MM.1S (cell line): ENCODE measurements around the gene AP4S1.

Experiments
- DNase-seq: peaks from one replicate; pipeline ENCODE4 v3.0.0-alpha.2; 2015
- H2AFZ ChIP-seq: fragments of 300-600 bp; sonication (generic); 2 replicates; pipeline ENCODE4 v1.6.0; 2016; ENCODE audit warnings: antibody characterized with exemption, low read length
- H3F3A ChIP-seq: fragments of 300-600 bp; sonication (generic); 2 replicates; pipeline ENCODE4 v1.6.1; 2016; ENCODE audit warnings: mild to moderate bottlenecking, antibody characterized with exemption, low read length, moderate library complexity, mixed read lengths; ENCODE audit not compliant: insufficient read depth
- H3K27ac ChIP-seq: fragments of 300-600 bp; sonication (generic); 2 replicates; pipeline ENCODE4 v1.5.1; 2016; ENCODE audit warnings: mild to moderate bottlenecking, low read length
- H3K27me3 ChIP-seq: fragments of 300-600 bp; sonication (generic); replicated peaks from 2 replicates; pipeline ENCODE4 v1.6.0; 2016; ENCODE audit warnings: low read length; ENCODE audit not compliant: insufficient read depth
- H3K36me3 ChIP-seq: fragments of 300-600 bp; sonication (generic); replicated peaks from 2 replicates; pipeline ENCODE4 v1.6.1; 2016; ENCODE audit warnings: mild to moderate bottlenecking, low read length, mixed read lengths; ENCODE audit not compliant: insufficient read depth
- H3K4me1 ChIP-seq: fragments of 300-600 bp; sonication (generic); 2 replicates; pipeline ENCODE4 v1.6.1; 2016; ENCODE audit warnings: low read length, mixed read lengths
- H3K4me2 ChIP-seq: fragments of 300-600 bp; sonication (generic); 2 replicates; pipeline ENCODE4 v1.6.0; 2016; ENCODE audit warnings: low read depth, low read length
- H3K4me3 ChIP-seq: fragments of 300-600 bp; sonication (generic); 2 replicates; pipeline ENCODE4 v1.5.1; 2016; ENCODE audit warnings: low read length, mixed read lengths
- H3K79me2 ChIP-seq: fragments of 300-600 bp; sonication (generic); 2 replicates; pipeline ENCODE4 v1.6.1; 2016; ENCODE audit warnings: mixed run types, low read length, mixed read lengths
- H3K9ac ChIP-seq: fragments of 300-600 bp; sonication (generic); 2 replicates; pipeline ENCODE4 v1.6.1; 2016; ENCODE audit warnings: low read length, mixed read lengths
- H3K9me2 ChIP-seq: fragments of 300-600 bp; sonication (generic); replicated peaks from 2 replicates; pipeline ENCODE4 v1.6.1; 2016; ENCODE audit warnings: mild to moderate bottlenecking, low read length, mixed read lengths; ENCODE audit not compliant: insufficient read depth
- H3K9me3 ChIP-seq: fragments of 300-600 bp; sonication (generic); replicated peaks from 2 replicates; pipeline ENCODE4 v1.6.1; 2016; ENCODE audit warnings: mild to moderate bottlenecking, low read length, mixed read lengths; ENCODE audit not compliant: insufficient read depth
- H4K20me1 ChIP-seq: fragments of 300-600 bp; sonication (generic); 2 replicates; pipeline ENCODE4 v1.6.1; 2016; ENCODE audit warnings: mild to moderate bottlenecking, low read length, moderate library complexity, mixed read lengths; ENCODE audit not compliant: insufficient read depth
- EZH2 ChIP-seq: fragments of 300-600 bp; sonication (generic); optimal IDR thresholded peaks from 2 replicates; pipeline ENCODE3; 2017; ENCODE audit warnings: low read depth, mild to moderate bottlenecking, antibody characterized with exemption, low read length, mixed read lengths
- EZH2phosphoT487 ChIP-seq: fragments of 300-600 bp; sonication (generic); IDR thresholded peaks from 2 replicates; pipeline ENCODE4 v1.6.1; 2018; ENCODE audit warnings: antibody characterized with exemption, low read length
- TF ChIP-seq, protein P1 (sequence below): fragments of 300-600 bp; sonication (generic); IDR thresholded peaks from 2 replicates; pipeline ENCODE4 v1.5.1; 2016; ENCODE audit warnings: antibody characterized with exemption, low read length, mixed read lengths

The AP4S1 gene

DNA sequence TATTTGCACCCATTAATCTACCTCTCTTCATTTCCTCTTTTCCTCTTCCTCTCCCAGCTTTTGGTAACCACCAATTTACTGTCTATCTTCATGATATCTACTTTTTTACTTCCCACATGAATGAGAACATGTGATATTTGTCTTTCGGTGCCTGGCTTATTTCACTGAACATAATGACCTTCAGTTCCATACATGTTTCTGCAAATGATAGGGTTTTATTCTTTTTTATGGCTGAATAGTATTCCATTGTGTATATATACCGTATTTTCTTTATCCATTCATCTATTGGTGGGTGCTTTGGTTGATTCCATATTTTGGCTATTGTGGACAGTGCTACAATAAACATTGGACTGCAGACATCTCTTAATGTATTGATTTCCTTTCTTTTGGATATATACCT, 49.7 kb downstream of the AP4S1 start:
- H3K4me1 ChIP-seq = no peaks in the 10 kb centered on the region
- H3K79me2 ChIP-seq = no peaks in the 10 kb centered on the region
- no peak overlapping the region for H3K27ac ChIP-seq
- no peaks in the 10 kb centered on the region for H3K27me3 ChIP-seq
- no peak overlapping the region for H3K4me2 ChIP-seq
- no peak for DNase-seq
- H4K20me1 ChIP-seq = no peaks in the 10 kb centered on the region
- no peaks in the 10 kb centered on the region for H3K36me3 ChIP-seq
- no peaks in the 10 kb centered on the region for H3F3A ChIP-seq
- H3K9me3 ChIP-seq = no peaks in the 10 kb centered on the region
- H3K4me3 ChIP-seq = no peak overlapping the region
- no peaks in the 10 kb centered on the region for H3K9me2 ChIP-seq
- no peak overlapping the region for H3K9ac ChIP-seq
- H2AFZ ChIP-seq = no peak overlapping the region
- no peak for TF ChIP-seq EZH2phosphoT487
- TF ChIP-seq, protein P1, sequence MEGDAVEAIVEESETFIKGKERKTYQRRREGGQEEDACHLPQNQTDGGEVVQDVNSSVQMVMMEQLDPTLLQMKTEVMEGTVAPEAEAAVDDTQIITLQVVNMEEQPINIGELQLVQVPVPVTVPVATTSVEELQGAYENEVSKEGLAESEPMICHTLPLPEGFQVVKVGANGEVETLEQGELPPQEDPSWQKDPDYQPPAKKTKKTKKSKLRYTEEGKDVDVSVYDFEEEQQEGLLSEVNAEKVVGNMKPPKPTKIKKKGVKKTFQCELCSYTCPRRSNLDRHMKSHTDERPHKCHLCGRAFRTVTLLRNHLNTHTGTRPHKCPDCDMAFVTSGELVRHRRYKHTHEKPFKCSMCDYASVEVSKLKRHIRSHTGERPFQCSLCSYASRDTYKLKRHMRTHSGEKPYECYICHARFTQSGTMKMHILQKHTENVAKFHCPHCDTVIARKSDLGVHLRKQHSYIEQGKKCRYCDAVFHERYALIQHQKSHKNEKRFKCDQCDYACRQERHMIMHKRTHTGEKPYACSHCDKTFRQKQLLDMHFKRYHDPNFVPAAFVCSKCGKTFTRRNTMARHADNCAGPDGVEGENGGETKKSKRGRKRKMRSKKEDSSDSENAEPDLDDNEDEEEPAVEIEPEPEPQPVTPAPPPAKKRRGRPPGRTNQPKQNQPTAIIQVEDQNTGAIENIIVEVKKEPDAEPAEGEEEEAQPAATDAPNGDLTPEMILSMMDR = no peak
- TF ChIP-seq EZH2 = no peak

DNA sequence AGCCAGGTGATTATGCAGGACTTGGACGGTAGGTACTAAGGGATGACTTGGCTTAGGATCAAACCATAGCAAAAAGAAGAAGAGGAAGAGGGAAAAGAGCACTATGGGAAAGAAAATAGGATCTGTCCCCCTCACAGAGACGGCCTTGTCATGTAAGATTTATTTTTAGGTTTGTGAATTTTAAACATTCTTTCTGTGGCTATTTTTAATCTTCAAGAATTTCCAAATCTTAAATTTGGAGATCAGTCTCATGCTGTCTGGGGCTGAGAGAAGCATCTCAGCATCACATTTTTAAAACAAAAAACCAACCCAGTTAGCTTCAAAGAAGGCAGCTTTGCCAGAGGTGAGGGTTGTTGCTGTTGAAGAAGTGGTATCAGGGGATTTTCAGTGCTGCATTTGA, 53.3 kb downstream of the AP4S1 start:
- Histone ChIP-seq H2AFZ (no peak overlapping the region), H3K36me3 (no peaks in the 10 kb centered on the region), H3K4me1 (no peaks in the 10 kb centered on the region), H3K4me2 (no peak overlapping the region), H3K9me2 (no peaks in the 10 kb centered on the region), H3K9ac (no peak overlapping the region), H3K9me3 (no peaks in the 10 kb centered on the region), H3K27ac (no peak overlapping the region), H3K4me3 (no peak overlapping the region), H4K20me1 (no peaks in the 10 kb centered on the region), H3K79me2 (no peaks in the 10 kb centered on the region), H3F3A (no peaks in the 10 kb centered on the region), H3K27me3 (no peaks in the 10 kb centered on the region)
- TF ChIP-seq EZH2 (no peak), EZH2phosphoT487 (no peak)
- TF ChIP-seq, protein P1 = no peak
- DNase-seq = no peak

DNA sequence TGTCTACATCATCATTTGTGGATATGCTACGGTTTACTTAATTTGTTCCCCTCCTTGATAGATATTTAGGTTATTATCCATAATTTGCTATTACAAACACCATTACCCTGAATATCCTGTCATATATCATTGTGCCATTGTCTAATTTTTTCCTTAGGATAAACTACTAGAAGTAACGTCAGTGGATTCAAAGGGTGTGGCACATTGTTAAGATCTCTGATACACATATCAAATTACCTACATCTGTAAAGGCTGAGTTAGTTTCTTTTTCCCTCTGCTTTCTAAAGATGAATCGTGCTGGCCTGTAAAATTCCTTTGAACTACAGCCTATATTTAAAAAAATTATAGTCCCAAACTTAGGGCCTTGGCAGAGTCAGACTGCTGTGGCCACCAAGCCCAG, 54.6 kb downstream of the AP4S1 start:
- H3K27me3 ChIP-seq = no peaks in the 10 kb centered on the region
- TF ChIP-seq EZH2 (no peak), EZH2phosphoT487 (no peak)
- TF ChIP-seq, protein P1 = no peak
- DNase-seq = no peak
- no peak overlapping the region for H3K4me2 ChIP-seq
- no peaks in the 10 kb centered on the region for H3K9me3 ChIP-seq
- no peaks in the 10 kb centered on the region for H4K20me1 ChIP-seq
- no peaks in the 10 kb centered on the region for H3K9me2 ChIP-seq
- H3K36me3 ChIP-seq = no peaks in the 10 kb centered on the region
- no peak overlapping the region for H3K9ac ChIP-seq
- H3K4me3 ChIP-seq = no peak overlapping the region
- H3K4me1 ChIP-seq = no peaks in the 10 kb centered on the region
- H3F3A ChIP-seq = no peaks in the 10 kb centered on the region
- H3K79me2 ChIP-seq = no peaks in the 10 kb centered on the region
- H3K27ac ChIP-seq = no peak overlapping the region
- H2AFZ ChIP-seq = no peak overlapping the region

DNA sequence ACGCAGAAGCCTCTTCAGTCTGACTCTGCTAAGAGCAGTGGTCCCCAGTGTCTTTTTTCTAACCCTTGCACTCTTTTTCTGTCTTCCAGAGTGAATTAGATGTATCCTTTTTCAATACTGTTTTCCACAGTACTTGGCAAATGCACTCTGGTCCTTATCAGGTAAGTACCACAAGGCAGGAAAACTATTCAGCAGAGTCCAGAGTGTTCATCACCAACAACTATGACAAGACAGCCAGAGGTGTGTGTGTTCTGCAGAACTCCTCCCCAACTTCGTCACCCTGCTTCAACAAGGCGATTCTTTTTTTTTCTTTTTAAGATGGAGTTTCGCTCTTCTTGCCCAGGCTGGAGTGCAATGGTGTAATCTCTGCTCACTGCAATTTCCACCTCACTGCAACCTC, 55.0 kb downstream of the AP4S1 start:
- H3K4me2 ChIP-seq = no peak overlapping the region

More for the DNA sequence above, 55.0 kb downstream of the AP4S1 start:
- no peaks in the 10 kb centered on the region for H4K20me1 ChIP-seq
- no peak overlapping the region for H2AFZ ChIP-seq
- no peaks in the 10 kb centered on the region for H3K9me3 ChIP-seq
- no peaks in the 10 kb centered on the region for H3K4me1 ChIP-seq
- no peak overlapping the region for H3K9ac ChIP-seq
- H3K79me2 ChIP-seq = no peaks in the 10 kb centered on the region
- H3K27ac ChIP-seq = no peak overlapping the region
- no peak for DNase-seq
- H3K4me3 ChIP-seq = no peak overlapping the region
- H3K9me2 ChIP-seq = no peaks in the 10 kb centered on the region
- H3F3A ChIP-seq = no peaks in the 10 kb centered on the region
- TF ChIP-seq EZH2 (no peak), EZH2phosphoT487 (no peak)
- TF ChIP-seq, protein P1 = no peak
- no peaks in the 10 kb centered on the region for H3K27me3 ChIP-seq
- H3K36me3 ChIP-seq = no peaks in the 10 kb centered on the region
